Endothelial cell of umbilical vein (primary cell): ENCODE results near the gene CNGB1. TPM values are rescaled to one million over a fixed set of nuclear protein-coding genes. Genes with fewer than 3 reads are reported as not detected.

Source experiments
- BruUV-seq: library from RNA; stranded (reverse); fragments of 400-500 nt; replicated peaks from 2 replicates; lab custom pipeline; 2021; lab: Mats Ljungman, UMichigan
- CTCF ChIA-PET: fragments of 300-600, 350-600 bp; sonication (Branson Sonifier 250); formaldehyde crosslinking; loops from one replicate; lab custom pipeline; 2021; ENCODE audit warnings: antibody characterized with exemption, inconsistent platforms; lab: Charles Lee
- POLR2A ChIA-PET: fragments of 300-600, 350-600 bp; sonication (Branson Sonifier 250); formaldehyde crosslinking; loops from one replicate; lab custom pipeline; 2021; ENCODE audit warnings: antibody characterized with exemption, inconsistent platforms; lab: Charles Lee
- DNase-seq: peaks from one replicate; pipeline ENCODE4 v3.0.0-alpha.2; 2011; ENCODE audit warnings: low read depth, low spot score
- FAIRE-seq: peaks from 2 replicates; lab custom pipeline; 2011; peaks lifted over from hg19 to GRCh38; lab: Jason Lieb, UNC
- H2AFZ ChIP-seq: 2 replicates; pipeline ENCODE4 v1.6.0; 2012; ENCODE audit warnings: low read depth, low read length, control low read depth, inconsistent platforms
- H3K27ac ChIP-seq: 2 replicates; pipeline ENCODE4 v1.5.1; 2011; ENCODE audit warnings: low read depth, mild to moderate bottlenecking, control low read depth, low read length, moderate library complexity; ENCODE audit not compliant: insufficient read depth
- H3K27me3 ChIP-seq, 2 experiments: 2 replicates each; pipeline versions ENCODE4 v1.6.0 to v1.6.1; 2011; ENCODE audit warnings: low read length in 2 of 2, mixed read lengths in 1 of 2; ENCODE audit not compliant: control insufficient read depth in 2 of 2, insufficient read depth in 2 of 2
- H3K36me3 ChIP-seq, 2 experiments: 2 replicates in 1 of 2; 3 replicates in 1 of 2; pipeline ENCODE4 v1.5.1; 2011; ENCODE audit warnings: low read length in 2 of 2, mild to moderate bottlenecking in 1 of 2, moderate library complexity in 1 of 2; ENCODE audit not compliant: control insufficient read depth in 2 of 2, insufficient read depth in 2 of 2; ENCODE audit errors: extremely low read depth in 1 of 2
- H3K4me1 ChIP-seq: 3 replicates; pipeline ENCODE4 v1.5.1; 2011; ENCODE audit warnings: mild to moderate bottlenecking, low read length; ENCODE audit not compliant: control insufficient read depth, insufficient read depth; ENCODE audit errors: extremely low read depth
- H3K4me2 ChIP-seq: 2 replicates; pipeline ENCODE4 v1.6.1; 2011; ENCODE audit warnings: low read length, control low read depth, mixed read lengths; ENCODE audit not compliant: insufficient read depth
- H3K4me3 ChIP-seq, 3 experiments: fragments of 200-600 bp in 1 of 3; sonication (generic), shearing (Covaris generic) in 1 of 3; replicated peaks in 1 of 3; 2 replicates each; pipeline ENCODE4 v1.5.1; 2011 to 2016; ENCODE audit warnings: control low read depth in 3 of 3, low read length in 3 of 3, mild to moderate bottlenecking in 2 of 3, inconsistent platforms in 1 of 3, low read depth in 1 of 3, moderate library complexity in 1 of 3; ENCODE audit not compliant: insufficient read depth in 1 of 3
- H3K79me2 ChIP-seq: 2 replicates; pipeline ENCODE4 v1.6.0; 2012; ENCODE audit warnings: low read length, inconsistent platforms; ENCODE audit not compliant: control insufficient read depth, insufficient read depth
- H3K9ac ChIP-seq: replicated peaks from 2 replicates; pipeline ENCODE3; 2011; ENCODE audit warnings: low read length, control low read depth; ENCODE audit not compliant: insufficient read depth; ENCODE audit errors: extremely low read depth
- H3K9me1 ChIP-seq: replicated peaks from 3 replicates; pipeline ENCODE4 v1.6.0; 2011; ENCODE audit warnings: mild to moderate bottlenecking, low read length; ENCODE audit not compliant: control insufficient read depth, insufficient read depth; ENCODE audit errors: extremely low read depth
- H3K9me3 ChIP-seq: replicated peaks from 2 replicates; pipeline ENCODE4 v1.5.1; 2012; ENCODE audit warnings: low read length, inconsistent platforms; ENCODE audit not compliant: control insufficient read depth, insufficient read depth
- H4K20me1 ChIP-seq: replicated peaks from 2 replicates; pipeline ENCODE3; 2011; ENCODE audit warnings: mild to moderate bottlenecking, low read length; ENCODE audit not compliant: control insufficient read depth, insufficient read depth; ENCODE audit errors: extremely low read depth
- CTCF ChIP-seq, 2 donors: IDR thresholded peaks; 1 replicate in 1 of 2; 2 replicates in 1 of 2; pipeline ENCODE4 v1.5.1; 2011; ENCODE audit warnings: low read length in 2 of 2, mild to moderate bottlenecking in 2 of 2, moderate library complexity in 2 of 2, control low read depth in 1 of 2, inconsistent platforms in 1 of 2, low read depth in 1 of 2; ENCODE audit not compliant: insufficient read depth in 1 of 2; ENCODE audit errors: extremely low read depth in 1 of 2
- EZH2 ChIP-seq: IDR thresholded peaks from 2 replicates; pipeline ENCODE4 v1.6.1; 2012; ENCODE audit warnings: borderline replicate concordance, low read depth, mild to moderate bottlenecking, moderate library complexity, low read length, inconsistent platforms; ENCODE audit not compliant: severe bottlenecking
- FOS ChIP-seq: IDR thresholded peaks from 2 replicates; pipeline ENCODE4 v1.6.1; 2011; ENCODE audit warnings: mild to moderate bottlenecking, low read length, moderate library complexity, borderline replicate concordance; ENCODE audit not compliant: insufficient read depth
- GATA2 ChIP-seq: IDR thresholded peaks from 2 replicates; pipeline ENCODE4 v1.7.0; 2011; ENCODE audit warnings: low read depth, mild to moderate bottlenecking, moderate library complexity, mixed read lengths, low read length; ENCODE audit not compliant: insufficient read length, insufficient read depth
- JUN ChIP-seq: IDR thresholded peaks from 2 replicates; pipeline ENCODE4 v1.6.1; 2011; ENCODE audit warnings: borderline replicate concordance, low read depth; ENCODE audit not compliant: insufficient read length, insufficient read depth
- MYC ChIP-seq: IDR thresholded peaks from one replicate; pipeline ENCODE4 v1.6.1; 2011; ENCODE audit warnings: mild to moderate bottlenecking, low read depth, low read length
- POLR2A ChIP-seq: IDR thresholded peaks from 2 replicates; pipeline ENCODE4 v1.6.1; 2012; ENCODE audit warnings: low read depth, mild to moderate bottlenecking, control low read depth, low read length
- POLR2AphosphoS5 ChIP-seq: IDR thresholded peaks from 2 replicates; pipeline ENCODE4 v1.6.1; 2012; ENCODE audit warnings: low read depth, mild to moderate bottlenecking, control low read depth, low read length, moderate library complexity; ENCODE audit not compliant: insufficient read depth
- dilution Hi-C: fragments of 300-500 bp; cut with MboI; formaldehyde crosslinking; loops from one replicate; pipeline ENCODE4 v1.15.0; 2019; ENCODE audit warnings: low sequenced_read_pairs; ENCODE audit not compliant: extremely low pct_ligation_motif_present
- intact Hi-C: fragments of 100-400 bp; cut with micrococcal nuclease; formaldehyde crosslinking; loops from one replicate; pipeline ENCODE4 v1.10.0; 2022
- polyA plus RNA-seq, 4 experiments: library from polyadenylated mRNA; depleted of rRNA in 3 of 4; stranded (reverse) in 3 of 4; unstranded in 1 of 4; fragments of >200 nt; gene quantifications; 2 replicates each; pipeline versions ENCODE4 v1.2.1 to v1.2.3, GENCODE V29; 2011 to 2012; ENCODE audit warnings: missing spikeins in 1 of 4
- total RNA-seq: library from RNA; stranded (reverse); gene quantifications from 2 replicates; pipeline ENCODE4 v1.2.3, GENCODE V29; 2021
- TF ChIP-seq, protein P1 (sequence below): IDR thresholded peaks from 2 replicates; pipeline ENCODE4 v1.6.1; 2011; ENCODE audit not compliant: insufficient read depth, insufficient read length

Gene CNGB1
- total and polyA plus RNA-seq, 2 donors (not counting 3 experiments of a cell fraction or from before 2014, with no cell fraction given), result not detected

DNA sequence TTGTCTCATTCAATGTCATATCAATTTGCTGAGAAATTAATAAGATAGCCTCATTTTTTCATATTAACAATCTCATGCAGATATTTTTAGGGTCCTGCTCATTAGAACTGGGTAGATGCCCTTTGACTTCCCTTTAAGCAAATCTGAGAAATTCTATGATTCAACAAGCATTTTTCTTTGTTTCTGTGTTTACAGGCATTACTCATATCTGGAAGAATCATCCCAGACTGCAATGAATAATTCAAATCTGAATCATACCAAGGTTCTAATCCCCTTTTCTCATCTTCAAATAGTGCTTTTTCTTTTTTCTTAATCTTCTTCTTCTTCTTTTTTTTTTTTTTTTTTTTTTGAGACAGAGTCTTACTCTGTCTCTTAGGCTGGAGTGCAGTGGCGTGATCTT, 99.5 kb downstream of the CNGB1 start:
- POLR2A ChIA-PET, result no interaction called here
- H3K27ac ChIP-seq, result no peak overlapping the region
- no peaks in the 10 kb centered on the region for H3K9me1 ChIP-seq

DNA sequence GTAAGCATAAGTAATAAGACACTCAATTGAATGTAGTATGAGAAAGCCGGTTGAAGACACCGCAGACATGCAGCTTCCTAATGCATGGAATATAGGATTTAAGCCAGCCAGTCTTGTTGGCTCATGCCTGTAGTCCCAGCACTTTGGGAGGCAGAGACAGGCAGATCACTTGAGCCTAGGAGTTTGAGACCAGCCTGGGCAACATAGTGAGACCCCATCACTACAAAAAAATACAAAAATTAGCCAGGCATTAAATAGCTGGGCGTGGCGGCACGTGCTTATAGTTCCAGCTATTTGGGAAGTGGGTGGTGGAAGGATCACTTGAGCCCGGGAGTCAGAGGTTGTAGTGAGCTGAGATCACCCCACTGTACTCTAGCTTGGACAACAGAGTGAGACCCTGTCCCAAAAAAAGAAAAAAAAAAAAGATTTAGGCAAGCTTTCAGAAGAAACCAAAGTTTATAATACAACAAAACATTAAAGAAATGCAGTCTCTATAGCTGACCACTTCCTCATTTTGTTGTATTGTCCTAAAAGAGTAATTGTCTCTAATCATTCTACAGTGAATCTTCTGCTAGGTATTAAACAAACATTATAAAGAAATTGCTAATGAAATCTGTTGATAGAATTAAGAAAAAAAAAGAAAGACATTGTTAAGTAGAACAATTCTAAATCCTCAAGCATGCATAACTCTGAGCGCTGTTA, 100.0 kb downstream of the CNGB1 start:
- H3K27ac ChIP-seq, result no peak overlapping the region
- BruUV-seq, result no TSS peak

More for the DNA sequence above, 99.5 kb downstream of the CNGB1 start:
- no peak overlapping the region for H3K4me2 ChIP-seq
- peaks cover 0 to 3% of the 10 kb centered on the region in 2 experiments for H3K27me3 ChIP-seq
- peak; percentile 87 for FAIRE-seq
- dilution Hi-C loops, result no loop called here
- H3K79me2 ChIP-seq, result no peaks in the 10 kb centered on the region
- H3K4me1 ChIP-seq, result peaks cover 4% of the 10 kb centered on the region
- CTCF ChIA-PET, result interaction anchor here (1.5 kb wide), 1 partner anchor 12 kb away, joined by 4 read pairs; no protein-coding TSS in a partner anchor
- peak; percentile 40 for DNase-seq
- no peak overlapping the region for H3K9ac ChIP-seq
- H4K20me1 ChIP-seq, result no peaks in the 10 kb centered on the region
- no peaks in the 10 kb centered on the region for H3K36me3 ChIP-seq
- H2AFZ ChIP-seq, result no peak overlapping the region
- no peaks in the 10 kb centered on the region for H3K9me3 ChIP-seq
- H3K4me3 ChIP-seq, result no peak overlapping the region
- intact Hi-C loops, result no loop called here
- BruUV-seq, result no TSS peak
- TF ChIP-seq EZH2 (no peak), POLR2AphosphoS5 (no peak), POLR2A (no peak), JUN (peak; percentile 41), GATA2 (no peak), MYC (no peak), FOS (peak; percentile 80)
- TF ChIP-seq, protein P1, sequence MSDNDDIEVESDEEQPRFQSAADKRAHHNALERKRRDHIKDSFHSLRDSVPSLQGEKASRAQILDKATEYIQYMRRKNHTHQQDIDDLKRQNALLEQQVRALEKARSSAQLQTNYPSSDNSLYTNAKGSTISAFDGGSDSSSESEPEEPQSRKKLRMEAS, result no peak

More for the DNA sequence above, 100.0 kb downstream of the CNGB1 start:
- no peak for FAIRE-seq
- POLR2A ChIA-PET, result no interaction called here
- intact Hi-C loops, result no loop called here
- no peak overlapping the region for H2AFZ ChIP-seq
- H3K9me1 ChIP-seq, result no peaks in the 10 kb centered on the region
- no peaks in the 10 kb centered on the region for H3K79me2 ChIP-seq
- H3K4me1 ChIP-seq, result peaks cover 4% of the 10 kb centered on the region
- no peak for DNase-seq
- CTCF ChIA-PET, result interaction anchor here (0.7 to 1.5 kb wide), 3 partner anchors 11 to 129 kb away, joined by 3 to 4 read pairs (median 3); no protein-coding TSS in a partner anchor
- no peak overlapping the region for H3K4me3 ChIP-seq
- no peaks in the 10 kb centered on the region for H3K9me3 ChIP-seq
- H3K4me2 ChIP-seq, result no peak overlapping the region
- dilution Hi-C loops, result no loop called here
- H3K36me3 ChIP-seq, result no peaks in the 10 kb centered on the region
- H4K20me1 ChIP-seq, result no peaks in the 10 kb centered on the region
- TF ChIP-seq GATA2 (no peak), EZH2 (no peak), JUN (no peak), FOS (no peak), MYC (no peak), POLR2AphosphoS5 (no peak), POLR2A (no peak), CTCF (IDR thresholded peaks at IDR 0.05; ENCODE audit: extremely low read depth in 1 of 2, insufficient read depth in 1 of 2, low read depth in 1 of 2, low read length in 2 of 2) (no peak)
- TF ChIP-seq, protein P1, result no peak
- H3K27me3 ChIP-seq, result peaks cover 0 to 3% of the 10 kb centered on the region in 2 experiments
- no peak overlapping the region for H3K9ac ChIP-seq
